Esophagus squamous epithelium (tissue), 5 donors: ENCODE data around the gene MYBPC3. TPM values are rescaled to one million over a fixed set of nuclear protein-coding genes. Genes with fewer than 3 reads are reported as not detected.

Experiments used
- DNase-seq: peaks from one replicate; lab custom pipeline; 2025; lab: John Stamatoyannopoulos, UW
- H3K27ac ChIP-seq, 4 donors: fragments of 200-600 bp; sonication (generic); one replicate each; pipeline ENCODE4 v1.5.1; 2016 to 2019; ENCODE audit warnings: mild to moderate bottlenecking in 1 of 4
- H3K27me3 ChIP-seq, 4 donors: fragments of 200-600 bp; sonication (generic); 1 replicate in 3 of 4; 2 replicates in 1 of 4; pipeline versions ENCODE4 v1.5.1 to v1.6.0; 2017 to 2021; ENCODE audit warnings: antibody characterized with exemption in 1 of 4
- H3K36me3 ChIP-seq, 3 donors: fragments of 200-600 bp; sonication (generic); one replicate each; pipeline ENCODE4 v1.5.1; 2016 to 2019
- H3K4me1 ChIP-seq, 3 donors: fragments of 200-600 bp; sonication (generic); one replicate each; pipeline ENCODE4 v1.5.1; 2017 to 2019
- H3K4me3 ChIP-seq, 4 donors: fragments of 200-600 bp; sonication (generic); 1 replicate in 3 of 4; 2 replicates in 1 of 4; pipeline ENCODE4 v1.5.1; 2016 to 2019; ENCODE audit warnings: mild to moderate bottlenecking in 2 of 4, moderate library complexity in 1 of 4
- H3K9me3 ChIP-seq, 3 donors: fragments of 200-600 bp; sonication (generic); one replicate each; pipeline ENCODE4 v1.5.1; 2016 to 2019
- POLR2A ChIP-seq, 4 donors: fragments of 450-650 bp; IDR thresholded peaks; one replicate each; pipeline ENCODE4 v1.6.1; 2017; ENCODE audit warnings: antibody characterized with exemption in 4 of 4, mild to moderate bottlenecking in 4 of 4, moderate library complexity in 3 of 4
- WGBS, 2 donors: methylation state at CpG; one replicate each; pipeline ENCODE4 v1.1.5; 2018; 5-methylcytosine and 5-hydroxymethylcytosine counted together
- intact Hi-C: fragments of 100-400 bp; cut with DNase I; formaldehyde crosslinking; loops from one replicate; pipeline ENCODE4 v1.15.0; 2022
- total RNA-seq, 4 donors: library from RNA; depleted of rRNA; stranded (reverse); fragments of >200 nt; gene quantifications; one replicate each; pipeline ENCODE4 v1.1.0, GENCODE V29; 2016
- TF ChIP-seq, protein P1 (sequence below), 6 experiments: fragments of 450-650 bp in 4 of 6; fragments of 200-600 bp in 2 of 6; sonication (generic) in 2 of 6; IDR thresholded peaks; one replicate each; pipeline ENCODE4 v1.5.1; 2016 to 2019; ENCODE audit warnings: antibody characterized with exemption in 6 of 6, mild to moderate bottlenecking in 4 of 6, moderate library complexity in 4 of 6
- donor health status: DM: yes; HTN: yes; CAD: no.

Gene MYBPC3
- total RNA-seq, 4 donors from 2014 or later, result 0.08 TPM; not detected in 3

DNA sequence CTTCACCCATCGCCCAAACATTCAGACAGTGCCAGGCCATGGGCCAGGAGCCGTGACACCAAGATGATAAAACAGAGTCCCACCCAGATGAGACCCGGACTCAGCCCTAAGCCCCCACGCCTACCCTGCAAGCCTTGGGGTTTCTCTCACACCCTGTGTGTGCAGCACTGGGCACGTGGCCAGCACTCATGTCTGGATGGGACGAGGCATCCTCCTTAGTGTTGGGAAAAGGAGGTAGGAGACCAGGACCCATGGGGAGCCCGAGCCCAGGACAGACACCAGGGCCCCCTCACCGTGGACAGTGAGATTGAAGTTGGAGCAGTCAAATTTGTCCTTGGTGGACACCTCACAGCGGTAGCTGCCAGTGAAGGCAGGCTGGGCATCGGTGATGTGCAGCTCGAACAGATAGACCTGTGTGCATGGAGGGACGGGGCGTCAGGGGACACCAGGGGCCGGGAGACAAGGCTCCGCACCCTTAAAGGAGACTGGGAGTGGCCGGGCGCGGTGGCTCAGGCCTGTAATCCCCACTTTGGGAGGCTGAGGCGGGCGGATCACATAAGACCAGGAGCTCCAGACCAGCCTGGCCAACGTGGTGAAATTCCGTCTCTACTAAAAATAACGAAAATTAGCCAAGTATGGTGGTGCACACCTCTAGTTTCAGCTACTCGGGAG, 4.2 kb downstream of the MYBPC3 start:
- 81 to 96% methylated on average over 5 to 12 of the region's 24 CpGs for WGBS, 2 donors
- H3K27me3 ChIP-seq, result peaks cover 0 to 7% (median 0%) of the 10 kb centered on the region in 4 donors
- H3K9me3 ChIP-seq, result no peaks in the 10 kb centered on the region
- H3K36me3 ChIP-seq, result no peaks in the 10 kb centered on the region
- DNase-seq, result no peak
- H3K27ac ChIP-seq, result no peak overlapping the region
- intact Hi-C loops, result loop anchor here (10.0 kb wide), 1 partner anchor 463 kb away; no protein-coding TSS in a partner anchor
- TF ChIP-seq POLR2A (IDR thresholded peaks at IDR 0.05), result no peak
- TF ChIP-seq, protein P1, sequence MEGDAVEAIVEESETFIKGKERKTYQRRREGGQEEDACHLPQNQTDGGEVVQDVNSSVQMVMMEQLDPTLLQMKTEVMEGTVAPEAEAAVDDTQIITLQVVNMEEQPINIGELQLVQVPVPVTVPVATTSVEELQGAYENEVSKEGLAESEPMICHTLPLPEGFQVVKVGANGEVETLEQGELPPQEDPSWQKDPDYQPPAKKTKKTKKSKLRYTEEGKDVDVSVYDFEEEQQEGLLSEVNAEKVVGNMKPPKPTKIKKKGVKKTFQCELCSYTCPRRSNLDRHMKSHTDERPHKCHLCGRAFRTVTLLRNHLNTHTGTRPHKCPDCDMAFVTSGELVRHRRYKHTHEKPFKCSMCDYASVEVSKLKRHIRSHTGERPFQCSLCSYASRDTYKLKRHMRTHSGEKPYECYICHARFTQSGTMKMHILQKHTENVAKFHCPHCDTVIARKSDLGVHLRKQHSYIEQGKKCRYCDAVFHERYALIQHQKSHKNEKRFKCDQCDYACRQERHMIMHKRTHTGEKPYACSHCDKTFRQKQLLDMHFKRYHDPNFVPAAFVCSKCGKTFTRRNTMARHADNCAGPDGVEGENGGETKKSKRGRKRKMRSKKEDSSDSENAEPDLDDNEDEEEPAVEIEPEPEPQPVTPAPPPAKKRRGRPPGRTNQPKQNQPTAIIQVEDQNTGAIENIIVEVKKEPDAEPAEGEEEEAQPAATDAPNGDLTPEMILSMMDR (IDR thresholded peaks at IDR 0.05), result no peak
- H3K4me3 ChIP-seq, result no peak overlapping the region
- no peaks in the 10 kb centered on the region for H3K4me1 ChIP-seq

DNA sequence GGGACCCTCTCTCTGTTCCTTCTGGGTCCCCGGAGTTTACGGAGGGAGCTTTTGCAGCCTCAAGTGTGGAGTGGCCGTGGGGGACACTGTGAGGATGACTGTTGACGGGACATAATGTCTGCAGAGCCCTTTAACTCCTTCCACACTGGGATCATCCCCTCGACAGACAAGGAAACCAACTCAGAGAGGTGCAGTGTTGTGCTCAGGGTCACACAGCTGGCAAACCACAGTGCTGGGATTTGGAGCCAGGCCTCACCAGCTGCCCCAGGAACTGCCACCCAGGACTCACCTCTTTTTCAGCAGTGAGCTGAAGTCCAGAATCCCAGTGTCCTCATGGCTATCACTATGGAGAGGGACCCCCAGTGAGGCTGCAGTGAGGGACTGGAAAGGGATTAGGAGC, 5.4 kb downstream of the MYBPC3 start:
- H3K9me3 ChIP-seq, result no peaks in the 10 kb centered on the region
- intact Hi-C loops, result loop anchor here (10.0 kb wide), 1 partner anchor 462 kb away; no protein-coding TSS in a partner anchor
- no peaks in the 10 kb centered on the region for H3K4me1 ChIP-seq
- H3K27ac ChIP-seq, result no peak overlapping the region
- TF ChIP-seq POLR2A (IDR thresholded peaks at IDR 0.05), result no peak
- TF ChIP-seq, protein P1 (IDR thresholded peaks at IDR 0.05), result no peak
- WGBS, 2 donors, result 74 to 83% methylated on average over 4 to 5 of the region's 5 CpGs
- DNase-seq, result no peak
- H3K4me3 ChIP-seq, result no peak overlapping the region
- H3K27me3 ChIP-seq, result peaks cover 0 to 11% (median 0%) of the 10 kb centered on the region in 4 donors
- H3K36me3 ChIP-seq, result no peaks in the 10 kb centered on the region

DNA sequence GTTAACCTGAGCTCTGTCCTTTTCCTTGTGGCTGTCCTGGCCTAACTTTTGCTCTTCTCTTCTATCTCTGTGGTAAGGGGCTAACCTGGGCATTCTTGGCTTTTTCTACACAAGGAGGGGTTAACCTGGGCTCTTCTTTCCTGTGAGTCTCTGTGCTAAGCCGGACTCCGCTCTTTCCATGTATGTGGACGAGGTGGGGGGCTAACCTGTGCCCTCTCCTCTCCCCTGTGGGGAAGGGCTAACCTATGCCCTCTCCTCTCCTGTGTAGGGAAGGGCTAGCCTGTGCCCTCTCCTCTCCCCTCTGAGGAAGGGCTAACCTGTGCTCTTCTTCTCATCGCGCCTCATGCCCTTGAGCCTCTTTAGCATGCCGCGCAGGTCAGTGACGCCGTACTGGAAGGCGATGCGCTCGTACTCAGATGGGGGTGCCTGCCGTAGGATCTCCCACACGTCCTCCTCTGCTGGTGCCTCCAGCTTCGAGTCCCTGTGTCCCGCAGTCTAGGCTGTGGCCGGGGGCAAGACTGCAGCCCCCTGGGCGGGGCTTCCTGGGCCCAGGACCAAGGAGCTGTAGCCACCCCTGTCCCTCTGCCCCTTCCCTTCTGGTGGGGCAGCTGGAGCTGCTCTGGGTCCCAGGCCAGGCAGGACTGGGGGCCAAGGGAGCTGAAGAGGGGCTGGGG, 6.5 kb downstream of the MYBPC3 start:
- H3K36me3 ChIP-seq, result no peaks in the 10 kb centered on the region
- TF ChIP-seq, protein P1 (IDR thresholded peaks at IDR 0.05), result no peak
- no peak for TF ChIP-seq POLR2A (IDR thresholded peaks at IDR 0.05)
- no peak overlapping the region for H3K4me3 ChIP-seq
- H3K9me3 ChIP-seq, result no peaks in the 10 kb centered on the region
- H3K27ac ChIP-seq, result no peak overlapping the region
- WGBS, 2 donors, result 90 to 94% methylated on average over 13 to 14 of the region's 18 CpGs
- no peak for DNase-seq
- intact Hi-C loops, result loop anchor here (10.0 kb wide), 1 partner anchor 461 kb away; no protein-coding TSS in a partner anchor
- peaks cover 0 to 11% (median 0%) of the 10 kb centered on the region in 4 donors for H3K27me3 ChIP-seq
- no peaks in the 10 kb centered on the region for H3K4me1 ChIP-seq

DNA sequence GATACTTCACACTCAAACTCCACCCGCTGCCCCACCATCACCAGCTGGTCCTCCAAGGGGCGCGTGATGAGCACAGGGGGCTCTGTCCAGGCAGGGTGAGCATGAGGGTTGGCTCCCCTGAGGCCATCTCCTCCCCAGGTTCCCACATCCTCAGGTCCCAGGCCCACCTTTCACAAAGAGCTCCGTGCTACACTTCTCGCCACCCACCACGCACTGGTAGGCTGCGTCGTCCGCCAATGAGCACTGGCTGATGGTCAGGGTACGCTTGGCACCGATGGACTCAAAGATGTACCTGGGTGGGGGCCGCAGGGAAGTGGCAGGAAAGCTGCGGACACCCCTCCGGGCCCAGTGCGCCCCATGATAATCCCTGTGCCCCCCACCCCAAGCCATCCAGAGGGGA, 9.6 kb downstream of the MYBPC3 start:
- Histone ChIP-seq H3K4me1 (no peaks in the 10 kb centered on the region), H3K36me3 (no peaks in the 10 kb centered on the region), H3K27me3 (peaks cover 0 to 11% (median 0%) of the 10 kb centered on the region in 4 donors), H3K27ac (no peak overlapping the region), H3K9me3 (no peaks in the 10 kb centered on the region), H3K4me3 (no peak overlapping the region)
- WGBS, 2 donors, result 80 to 100% methylated on average over 1 to 4 of the region's 15 CpGs
- DNase-seq, result no peak
- TF ChIP-seq, protein P1 (IDR thresholded peaks at IDR 0.05), result no peak
- TF ChIP-seq POLR2A (IDR thresholded peaks at IDR 0.05), result no peak
- intact Hi-C loops, result loop anchor here (10.0 kb wide), 1 partner anchor 458 kb away; no protein-coding TSS in a partner anchor
